WTC11 (cell line): ENCODE data around the gene CCER1. TPM values are rescaled to one million over a fixed set of nuclear protein-coding genes. Genes with fewer than 3 reads are reported as not detected.

Experiments
- ATAC-seq: fragments of 200-7000 bp; cut with Tn5 transposase; 2 replicates; pipeline ENCODE4 v1.10.0; 2021; ENCODE audit warnings: mild to moderate bottlenecking, moderate library complexity
- CTCF ChIA-PET: fragments of 300-600 bp; sonication (Branson Sonifier 250); formaldehyde crosslinking; loops from one replicate; lab custom pipeline; 2021; ENCODE audit warnings: antibody characterized with exemption; lab: Charles Lee
- POLR2A ChIA-PET: fragments of 350-600 bp; sonication (Branson Sonifier 250); formaldehyde crosslinking; loops from one replicate; lab custom pipeline; 2021; ENCODE audit warnings: antibody characterized with exemption; lab: Charles Lee
- DNase-seq: peaks from one replicate; pipeline ENCODE4 v3.0.0; 2021; ENCODE audit warnings: low spot score
- H3K27ac Mint-ChIP-seq: 2 replicates; pipeline ENCODE4 v1.8.0; 2021; ENCODE audit warnings: mixed read lengths
- H3K27me3 Mint-ChIP-seq: 2 replicates; pipeline ENCODE4 v1.8.0; 2021; ENCODE audit warnings: low read depth, mild to moderate bottlenecking, moderate library complexity, mixed read lengths
- H3K36me3 Mint-ChIP-seq: 2 replicates; pipeline ENCODE4 v1.8.0; 2021; ENCODE audit warnings: mixed read lengths
- H3K4me1 Mint-ChIP-seq: 2 replicates; pipeline ENCODE4 v1.8.0; 2022; ENCODE audit warnings: mixed read lengths
- H3K4me3 Mint-ChIP-seq: 2 replicates; pipeline ENCODE4 v1.8.0; 2021; ENCODE audit warnings: mild to moderate bottlenecking, moderate library complexity, mixed read lengths
- H3K9me3 Mint-ChIP-seq: 2 replicates; pipeline ENCODE4 v1.8.0; 2021; ENCODE audit warnings: mixed read lengths
- CREB1 ChIP-seq: sonication (generic); formaldehyde crosslinking; IDR thresholded peaks from 2 replicates; pipeline ENCODE4 v1.8.0; 2023; ENCODE audit warnings: mild to moderate bottlenecking, missing genetic modification reagents
- EMX1 ChIP-seq: fragments of 250-450 bp; sonication (Bioruptor Pico); IDR thresholded peaks from 2 replicates; pipeline ENCODE4 v1.8.0; 2021; ENCODE audit warnings: mild to moderate bottlenecking
- FOXK1 ChIP-seq: sonication (generic); formaldehyde crosslinking; IDR thresholded peaks from 2 replicates; pipeline ENCODE4 v1.8.0; 2022; ENCODE audit warnings: mild to moderate bottlenecking, moderate library complexity, missing genetic modification reagents
- GABPB1 ChIP-seq: sonication (generic); formaldehyde crosslinking; IDR thresholded peaks from 2 replicates; pipeline ENCODE4 v1.8.1; 2023; ENCODE audit warnings: mild to moderate bottlenecking, missing genetic modification reagents
- GRHL2 ChIP-seq: fragments of 250-450 bp; sonication (Bioruptor Pico); IDR thresholded peaks from 2 replicates; pipeline ENCODE4 v1.8.0; 2022; ENCODE audit warnings: mild to moderate bottlenecking, moderate library complexity; ENCODE audit not compliant: insufficient replicate concordance, severe bottlenecking
- HMGA2 ChIP-seq: fragments of 250-450 bp; sonication (Bioruptor Pico); IDR thresholded peaks from 2 replicates; pipeline ENCODE4 v1.4.0; 2021; ENCODE audit warnings: mild to moderate bottlenecking, moderate library complexity
- NFE2L1 ChIP-seq: sonication (generic); formaldehyde crosslinking; IDR thresholded peaks from 2 replicates; pipeline ENCODE4 v1.8.1; 2023; ENCODE audit warnings: missing genetic modification reagents
- NFYB ChIP-seq: sonication (generic); formaldehyde crosslinking; conservative IDR thresholded peaks from 2 replicates; pipeline ENCODE4 v1.8.0; 2022; ENCODE audit warnings: low read depth, missing genetic modification reagents
- NR3C1 ChIP-seq: sonication (generic); formaldehyde crosslinking; conservative IDR thresholded peaks from 2 replicates; pipeline ENCODE4 v1.8.1; 2023; ENCODE audit warnings: low read depth, mild to moderate bottlenecking, missing genetic modification reagents
- TP53 ChIP-seq: sonication (generic); formaldehyde crosslinking; IDR thresholded peaks from 2 replicates; pipeline ENCODE4 v1.8.1; 2023; ENCODE audit warnings: mild to moderate bottlenecking, missing genetic modification reagents
- ZNF138 ChIP-seq: sonication (generic); formaldehyde crosslinking; conservative IDR thresholded peaks from 2 replicates; pipeline ENCODE4 v1.8.1; 2022; ENCODE audit warnings: mild to moderate bottlenecking, moderate library complexity, missing genetic modification reagents
- ZNF219 ChIP-seq: sonication (generic); formaldehyde crosslinking; IDR thresholded peaks from 2 replicates; pipeline ENCODE4 v1.8.0; 2023; ENCODE audit warnings: missing genetic modification reagents, mild to moderate bottlenecking, borderline replicate concordance
- ZNF396 ChIP-seq: fragments of 250-450 bp; sonication (Bioruptor Pico); IDR thresholded peaks from 2 replicates; pipeline ENCODE4 v1.8.0; 2021; ENCODE audit warnings: mild to moderate bottlenecking, moderate library complexity, borderline replicate concordance
- ZNF416 ChIP-seq: fragments of 250-450 bp; sonication (Bioruptor Pico); IDR thresholded peaks from 2 replicates; pipeline ENCODE4 v1.9.0; 2021; ENCODE audit warnings: mild to moderate bottlenecking, inconsistent platforms
- ZNF423 ChIP-seq: fragments of 250-450 bp; sonication (Bioruptor Pico); IDR thresholded peaks from 2 replicates; pipeline ENCODE4 v2.1.2; 2022; ENCODE audit warnings: mild to moderate bottlenecking, moderate library complexity
- total RNA-seq: library from RNA; stranded (reverse); gene quantifications from 3 replicates; pipeline ENCODE4 v1.2.3, GENCODE V29; 2021
- TF ChIP-seq, protein P1 (sequence below): sonication (generic); formaldehyde crosslinking; IDR thresholded peaks from 2 replicates; pipeline ENCODE4 v1.8.0; 2022; ENCODE audit warnings: mild to moderate bottlenecking, missing genetic modification reagents
- TF ChIP-seq, protein P2 (sequence below): sonication (generic); formaldehyde crosslinking; IDR thresholded peaks from 2 replicates; pipeline ENCODE4 v1.8.1; 2023; ENCODE audit warnings: mild to moderate bottlenecking, moderate library complexity, missing genetic modification reagents
- TF ChIP-seq, protein P3 (sequence below): sonication (generic); formaldehyde crosslinking; IDR thresholded peaks from 2 replicates; pipeline ENCODE4 v1.8.0; 2022; ENCODE audit warnings: mild to moderate bottlenecking, missing genetic modification reagents
- TF ChIP-seq, protein P4 (sequence below): fragments of 250-450 bp; sonication (Bioruptor Pico); IDR thresholded peaks from 2 replicates; pipeline ENCODE4 v1.9.0; 2021; ENCODE audit warnings: mild to moderate bottlenecking
- TF ChIP-seq, protein P5 (sequence below): sonication (generic); formaldehyde crosslinking; conservative IDR thresholded peaks from 2 replicates; pipeline ENCODE4 v1.8.1; 2023; ENCODE audit warnings: mild to moderate bottlenecking, low read depth, missing genetic modification reagents, moderate library complexity
- TF ChIP-seq, protein P6 (sequence below): sonication (generic); formaldehyde crosslinking; IDR thresholded peaks from 2 replicates; pipeline ENCODE4 v1.8.0; 2023; ENCODE audit warnings: missing genetic modification reagents, mild to moderate bottlenecking, borderline replicate concordance
- TF ChIP-seq, protein P7 (sequence below): sonication (generic); formaldehyde crosslinking; IDR thresholded peaks from 2 replicates; pipeline ENCODE4 v1.8.1; 2022; ENCODE audit warnings: mild to moderate bottlenecking, missing genetic modification reagents, moderate library complexity, borderline replicate concordance

CCER1 gene
- total RNA-seq, 1 experiment from 2014 or later = not detected

DNA sequence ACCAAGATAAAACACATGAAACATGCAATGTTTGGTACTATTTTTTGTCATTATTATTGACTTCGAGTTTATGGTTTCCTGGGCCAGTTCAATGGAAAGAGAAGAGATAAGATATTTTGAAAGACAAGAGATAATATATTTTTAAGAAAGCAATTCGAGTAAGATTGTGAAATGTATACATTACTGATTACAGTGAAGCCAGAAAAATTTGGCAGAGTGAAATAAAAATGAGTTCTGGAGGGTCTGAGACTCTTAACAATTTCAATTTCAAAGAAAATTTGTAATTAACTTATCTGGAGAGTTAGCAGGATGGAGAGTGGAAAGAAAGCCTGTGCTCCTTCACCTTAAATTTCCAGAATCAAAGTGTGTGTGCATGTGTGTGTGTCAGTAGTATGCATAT is 17.3 kb downstream of the CCER1 start:
- TF ChIP-seq GABPB1 (CRISPR knock-in tag) = no peak
- TF ChIP-seq FOXK1 (CRISPR knock-in tag) = no peak
- no peak for TF ChIP-seq TP53 (CRISPR knock-in tag)
- TF ChIP-seq EMX1 = no peak
- no peak for TF ChIP-seq ZNF416 (CRISPR knock-in tag)
- no peak for TF ChIP-seq HMGA2
- TF ChIP-seq, protein P1, sequence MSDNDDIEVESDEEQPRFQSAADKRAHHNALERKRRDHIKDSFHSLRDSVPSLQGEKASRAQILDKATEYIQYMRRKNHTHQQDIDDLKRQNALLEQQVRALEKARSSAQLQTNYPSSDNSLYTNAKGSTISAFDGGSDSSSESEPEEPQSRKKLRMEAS = no peak
- TF ChIP-seq ZNF396 = no peak
- no peak for TF ChIP-seq GRHL2 (CRISPR knock-in tag)
- no peak for TF ChIP-seq ZNF423 (CRISPR knock-in tag)
- TF ChIP-seq, protein P2, sequence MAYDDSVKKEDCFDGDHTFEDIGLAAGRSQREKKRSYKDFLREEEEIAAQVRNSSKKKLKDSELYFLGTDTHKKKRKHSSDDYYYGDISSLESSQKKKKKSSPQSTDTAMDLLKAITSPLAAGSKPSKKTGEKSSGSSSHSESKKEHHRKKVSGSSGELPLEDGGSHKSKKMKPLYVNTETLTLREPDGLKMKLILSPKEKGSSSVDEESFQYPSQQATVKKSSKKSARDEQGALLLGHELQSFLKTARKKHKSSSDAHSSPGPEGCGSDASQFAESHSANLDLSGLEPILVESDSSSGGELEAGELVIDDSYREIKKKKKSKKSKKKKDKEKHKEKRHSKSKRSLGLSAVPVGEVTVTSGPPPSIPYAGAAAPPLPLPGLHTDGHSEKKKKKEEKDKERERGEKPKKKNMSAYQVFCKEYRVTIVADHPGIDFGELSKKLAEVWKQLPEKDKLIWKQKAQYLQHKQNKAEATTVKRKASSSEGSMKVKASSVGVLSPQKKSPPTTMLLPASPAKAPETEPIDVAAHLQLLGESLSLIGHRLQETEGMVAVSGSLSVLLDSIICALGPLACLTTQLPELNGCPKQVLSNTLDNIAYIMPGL (CRISPR knock-in tag) = no peak
- no peak for TF ChIP-seq NFYB (CRISPR knock-in tag)
- TF ChIP-seq ZNF138 (CRISPR knock-in tag) = no peak
- TF ChIP-seq CREB1 (CRISPR knock-in tag) = no peak
- TF ChIP-seq, protein P3, sequence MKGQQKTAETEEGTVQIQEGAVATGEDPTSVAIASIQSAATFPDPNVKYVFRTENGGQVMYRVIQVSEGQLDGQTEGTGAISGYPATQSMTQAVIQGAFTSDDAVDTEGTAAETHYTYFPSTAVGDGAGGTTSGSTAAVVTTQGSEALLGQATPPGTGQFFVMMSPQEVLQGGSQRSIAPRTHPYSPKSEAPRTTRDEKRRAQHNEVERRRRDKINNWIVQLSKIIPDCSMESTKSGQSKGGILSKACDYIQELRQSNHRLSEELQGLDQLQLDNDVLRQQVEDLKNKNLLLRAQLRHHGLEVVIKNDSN = no peak
- TF ChIP-seq, protein P4, sequence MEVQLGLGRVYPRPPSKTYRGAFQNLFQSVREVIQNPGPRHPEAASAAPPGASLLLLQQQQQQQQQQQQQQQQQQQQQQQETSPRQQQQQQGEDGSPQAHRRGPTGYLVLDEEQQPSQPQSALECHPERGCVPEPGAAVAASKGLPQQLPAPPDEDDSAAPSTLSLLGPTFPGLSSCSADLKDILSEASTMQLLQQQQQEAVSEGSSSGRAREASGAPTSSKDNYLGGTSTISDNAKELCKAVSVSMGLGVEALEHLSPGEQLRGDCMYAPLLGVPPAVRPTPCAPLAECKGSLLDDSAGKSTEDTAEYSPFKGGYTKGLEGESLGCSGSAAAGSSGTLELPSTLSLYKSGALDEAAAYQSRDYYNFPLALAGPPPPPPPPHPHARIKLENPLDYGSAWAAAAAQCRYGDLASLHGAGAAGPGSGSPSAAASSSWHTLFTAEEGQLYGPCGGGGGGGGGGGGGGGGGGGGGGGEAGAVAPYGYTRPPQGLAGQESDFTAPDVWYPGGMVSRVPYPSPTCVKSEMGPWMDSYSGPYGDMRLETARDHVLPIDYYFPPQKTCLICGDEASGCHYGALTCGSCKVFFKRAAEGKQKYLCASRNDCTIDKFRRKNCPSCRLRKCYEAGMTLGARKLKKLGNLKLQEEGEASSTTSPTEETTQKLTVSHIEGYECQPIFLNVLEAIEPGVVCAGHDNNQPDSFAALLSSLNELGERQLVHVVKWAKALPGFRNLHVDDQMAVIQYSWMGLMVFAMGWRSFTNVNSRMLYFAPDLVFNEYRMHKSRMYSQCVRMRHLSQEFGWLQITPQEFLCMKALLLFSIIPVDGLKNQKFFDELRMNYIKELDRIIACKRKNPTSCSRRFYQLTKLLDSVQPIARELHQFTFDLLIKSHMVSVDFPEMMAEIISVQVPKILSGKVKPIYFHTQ = no peak
- no peak for TF ChIP-seq NFE2L1 (CRISPR knock-in tag)
- TF ChIP-seq, protein P5, sequence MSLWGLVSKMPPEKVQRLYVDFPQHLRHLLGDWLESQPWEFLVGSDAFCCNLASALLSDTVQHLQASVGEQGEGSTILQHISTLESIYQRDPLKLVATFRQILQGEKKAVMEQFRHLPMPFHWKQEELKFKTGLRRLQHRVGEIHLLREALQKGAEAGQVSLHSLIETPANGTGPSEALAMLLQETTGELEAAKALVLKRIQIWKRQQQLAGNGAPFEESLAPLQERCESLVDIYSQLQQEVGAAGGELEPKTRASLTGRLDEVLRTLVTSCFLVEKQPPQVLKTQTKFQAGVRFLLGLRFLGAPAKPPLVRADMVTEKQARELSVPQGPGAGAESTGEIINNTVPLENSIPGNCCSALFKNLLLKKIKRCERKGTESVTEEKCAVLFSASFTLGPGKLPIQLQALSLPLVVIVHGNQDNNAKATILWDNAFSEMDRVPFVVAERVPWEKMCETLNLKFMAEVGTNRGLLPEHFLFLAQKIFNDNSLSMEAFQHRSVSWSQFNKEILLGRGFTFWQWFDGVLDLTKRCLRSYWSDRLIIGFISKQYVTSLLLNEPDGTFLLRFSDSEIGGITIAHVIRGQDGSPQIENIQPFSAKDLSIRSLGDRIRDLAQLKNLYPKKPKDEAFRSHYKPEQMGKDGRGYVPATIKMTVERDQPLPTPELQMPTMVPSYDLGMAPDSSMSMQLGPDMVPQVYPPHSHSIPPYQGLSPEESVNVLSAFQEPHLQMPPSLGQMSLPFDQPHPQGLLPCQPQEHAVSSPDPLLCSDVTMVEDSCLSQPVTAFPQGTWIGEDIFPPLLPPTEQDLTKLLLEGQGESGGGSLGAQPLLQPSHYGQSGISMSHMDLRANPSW (CRISPR knock-in tag) = no peak
- TF ChIP-seq, all 79 proteins: peak for 0
- H3K27ac Mint-ChIP-seq = no peak overlapping the region
- POLR2A ChIA-PET = no interaction called here
- no peak overlapping the region for H3K4me3 Mint-ChIP-seq
- H3K9me3 Mint-ChIP-seq = peaks cover 18% of the 10 kb centered on the region
- H3K27me3 Mint-ChIP-seq = no peaks in the 10 kb centered on the region
- DNase-seq (no peak), ATAC-seq (no peak)
- no peaks in the 10 kb centered on the region for H3K36me3 Mint-ChIP-seq
- H3K4me1 Mint-ChIP-seq = no peaks in the 10 kb centered on the region
- CTCF ChIA-PET = no interaction called here

DNA sequence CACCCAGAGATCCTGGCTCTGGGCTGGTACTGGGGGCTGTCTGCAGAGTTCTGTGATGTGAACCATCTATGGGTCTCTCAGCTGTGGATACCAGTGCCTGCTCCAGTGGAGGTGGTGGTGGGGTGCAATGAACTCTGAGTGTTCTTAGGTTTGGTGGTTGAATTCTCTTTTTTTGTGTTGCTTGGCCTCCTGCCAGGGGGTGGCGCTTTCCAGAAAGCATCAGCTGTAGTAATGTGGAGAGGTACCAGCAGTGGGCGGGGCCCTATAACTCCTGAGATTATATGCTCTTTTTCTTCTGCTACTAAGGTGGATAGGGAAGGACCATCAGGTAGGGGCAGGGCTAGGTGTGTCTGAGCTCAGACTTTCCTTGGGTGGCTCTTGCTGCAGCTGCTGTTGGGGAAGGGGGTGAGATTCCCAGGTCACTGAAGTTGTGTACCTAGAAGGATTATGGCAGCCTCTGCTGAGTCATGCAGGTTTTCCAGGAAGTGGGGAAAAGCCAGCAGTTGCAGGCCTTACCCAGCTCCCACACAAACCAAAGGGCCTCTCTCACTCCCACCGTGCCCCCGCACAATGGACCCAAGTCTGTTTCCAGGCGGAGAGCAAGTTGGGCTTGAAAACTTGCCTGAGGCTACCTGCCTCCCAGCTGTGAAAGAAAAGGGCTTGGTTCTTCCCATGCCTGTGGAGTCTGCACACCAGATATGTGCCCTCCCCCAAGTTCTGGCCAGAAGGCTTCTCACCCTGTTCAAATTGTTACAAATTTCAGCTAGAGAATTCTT is 18.6 kb downstream of the CCER1 start:
- ChIA-PET POLR2A (no interaction called here), CTCF (interaction anchor here (1.3 to 2.3 kb wide), 3 partner anchors 9 to 23 kb away, joined by 4 to 11 read pairs (median 4); no protein-coding TSS in a partner anchor)
- no peaks in the 10 kb centered on the region for H3K27me3 Mint-ChIP-seq
- TF ChIP-seq, protein P6, sequence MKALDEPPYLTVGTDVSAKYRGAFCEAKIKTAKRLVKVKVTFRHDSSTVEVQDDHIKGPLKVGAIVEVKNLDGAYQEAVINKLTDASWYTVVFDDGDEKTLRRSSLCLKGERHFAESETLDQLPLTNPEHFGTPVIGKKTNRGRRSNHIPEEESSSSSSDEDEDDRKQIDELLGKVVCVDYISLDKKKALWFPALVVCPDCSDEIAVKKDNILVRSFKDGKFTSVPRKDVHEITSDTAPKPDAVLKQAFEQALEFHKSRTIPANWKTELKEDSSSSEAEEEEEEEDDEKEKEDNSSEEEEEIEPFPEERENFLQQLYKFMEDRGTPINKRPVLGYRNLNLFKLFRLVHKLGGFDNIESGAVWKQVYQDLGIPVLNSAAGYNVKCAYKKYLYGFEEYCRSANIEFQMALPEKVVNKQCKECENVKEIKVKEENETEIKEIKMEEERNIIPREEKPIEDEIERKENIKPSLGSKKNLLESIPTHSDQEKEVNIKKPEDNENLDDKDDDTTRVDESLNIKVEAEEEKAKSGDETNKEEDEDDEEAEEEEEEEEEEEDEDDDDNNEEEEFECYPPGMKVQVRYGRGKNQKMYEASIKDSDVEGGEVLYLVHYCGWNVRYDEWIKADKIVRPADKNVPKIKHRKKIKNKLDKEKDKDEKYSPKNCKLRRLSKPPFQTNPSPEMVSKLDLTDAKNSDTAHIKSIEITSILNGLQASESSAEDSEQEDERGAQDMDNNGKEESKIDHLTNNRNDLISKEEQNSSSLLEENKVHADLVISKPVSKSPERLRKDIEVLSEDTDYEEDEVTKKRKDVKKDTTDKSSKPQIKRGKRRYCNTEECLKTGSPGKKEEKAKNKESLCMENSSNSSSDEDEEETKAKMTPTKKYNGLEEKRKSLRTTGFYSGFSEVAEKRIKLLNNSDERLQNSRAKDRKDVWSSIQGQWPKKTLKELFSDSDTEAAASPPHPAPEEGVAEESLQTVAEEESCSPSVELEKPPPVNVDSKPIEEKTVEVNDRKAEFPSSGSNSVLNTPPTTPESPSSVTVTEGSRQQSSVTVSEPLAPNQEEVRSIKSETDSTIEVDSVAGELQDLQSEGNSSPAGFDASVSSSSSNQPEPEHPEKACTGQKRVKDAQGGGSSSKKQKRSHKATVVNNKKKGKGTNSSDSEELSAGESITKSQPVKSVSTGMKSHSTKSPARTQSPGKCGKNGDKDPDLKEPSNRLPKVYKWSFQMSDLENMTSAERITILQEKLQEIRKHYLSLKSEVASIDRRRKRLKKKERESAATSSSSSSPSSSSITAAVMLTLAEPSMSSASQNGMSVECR (CRISPR knock-in tag) = no peak
- TF ChIP-seq, protein P7, sequence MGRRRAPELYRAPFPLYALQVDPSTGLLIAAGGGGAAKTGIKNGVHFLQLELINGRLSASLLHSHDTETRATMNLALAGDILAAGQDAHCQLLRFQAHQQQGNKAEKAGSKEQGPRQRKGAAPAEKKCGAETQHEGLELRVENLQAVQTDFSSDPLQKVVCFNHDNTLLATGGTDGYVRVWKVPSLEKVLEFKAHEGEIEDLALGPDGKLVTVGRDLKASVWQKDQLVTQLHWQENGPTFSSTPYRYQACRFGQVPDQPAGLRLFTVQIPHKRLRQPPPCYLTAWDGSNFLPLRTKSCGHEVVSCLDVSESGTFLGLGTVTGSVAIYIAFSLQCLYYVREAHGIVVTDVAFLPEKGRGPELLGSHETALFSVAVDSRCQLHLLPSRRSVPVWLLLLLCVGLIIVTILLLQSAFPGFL (CRISPR knock-in tag) = no peak
- TF ChIP-seq ZNF219 (CRISPR knock-in tag) (no peak), NR3C1 (no peak)

More for the DNA sequence above, 18.6 kb downstream of the CCER1 start:
- ATAC-seq = peak; percentile 46
- Mint-ChIP-seq H3K36me3 (no peaks in the 10 kb centered on the region), H3K27ac (no peak overlapping the region), H3K4me1 (no peaks in the 10 kb centered on the region), H3K4me3 (no peak overlapping the region), H3K9me3 (peaks cover 30% of the 10 kb centered on the region)
- peak; percentile 13 for DNase-seq
